HepG2 (cell line): ENCODE results near the gene WNT7B. TPM values are rescaled to one million over a fixed set of nuclear protein-coding genes. Genes with fewer than 3 reads are reported as not detected.

ENCODE experiments used
- ATAC-seq: fragments of 200-7000 bp; cut with Tn5 transposase; 3 replicates; pipeline ENCODE4 v1.9.1; 2020; ENCODE audit warnings: mild to moderate bottlenecking, moderate library complexity
- BruUV-seq: library from RNA; stranded (reverse); fragments of 400-500 nt; replicated peaks from 2 replicates; lab custom pipeline; 2021; lab: Mats Ljungman, UMichigan
- CTCF ChIA-PET: fragments of 300-600 bp; formaldehyde crosslinking; extraction: SDS; loops from one replicate; lab custom pipeline; 2021; ENCODE audit warnings: low total read pairs, inconsistent platforms, low intra/inter-chr PET ratio; lab: Yijun Ruan, JAX
- POLR2A ChIA-PET: fragments of 350-600 bp; sonication (Branson Sonifier 250); formaldehyde crosslinking; loops from one replicate; lab custom pipeline; 2020; ENCODE audit warnings: antibody characterized with exemption, inconsistent platforms; lab: Yijun Ruan, JAX
- DNase-seq: peaks from one replicate; pipeline ENCODE4 v3.0.0-alpha.2; 2015; ENCODE audit warnings: low spot score
- FAIRE-seq: peaks from 3 replicates; lab custom pipeline; 2011; peaks lifted over from hg19 to GRCh38; lab: Jason Lieb, UNC
- H2AFZ ChIP-seq: one replicate; pipeline ENCODE4 v1.6.1; 2011; ENCODE audit warnings: low read length, inconsistent platforms
- H3K27ac ChIP-seq: fragments of 300-600 bp; 3 replicates; pipeline ENCODE4 v1.8.0; 2011; ENCODE audit warnings: mixed run types, mild to moderate bottlenecking, mixed read lengths, low read length, inconsistent platforms; ENCODE audit not compliant: insufficient read depth; ENCODE audit errors: extremely low read length
- H3K27me3 ChIP-seq, 2 experiments: fragments of 200-600 bp in 1 of 2; 2 replicates in 1 of 2; 3 replicates in 1 of 2; pipeline versions ENCODE4 v1.6.0 to v1.8.0; 2011; ENCODE audit warnings: low read length in 2 of 2, mild to moderate bottlenecking in 2 of 2, moderate library complexity in 2 of 2, inconsistent platforms in 1 of 2; ENCODE audit not compliant: insufficient read depth in 2 of 2, control insufficient read depth in 1 of 2
- H3K36me3 ChIP-seq, 2 experiments: fragments of 200-600 bp in 1 of 2; replicated peaks in 1 of 2; 2 replicates in 1 of 2; 3 replicates in 1 of 2; pipeline versions ENCODE4 v1.5.1 to v1.8.0; 2011; ENCODE audit warnings: low read length in 2 of 2, inconsistent platforms in 1 of 2; ENCODE audit not compliant: insufficient read depth in 2 of 2, control insufficient read depth in 1 of 2
- H3K4me1 ChIP-seq: 2 replicates; pipeline ENCODE4 v1.5.1; 2012; ENCODE audit warnings: low read length, inconsistent platforms; ENCODE audit not compliant: insufficient read depth
- H3K4me2 ChIP-seq: 2 replicates; pipeline ENCODE4 v1.6.0; 2011; ENCODE audit warnings: low read depth, low read length, inconsistent platforms
- H3K4me3 ChIP-seq, 3 experiments: fragments of 200-600 bp in 1 of 3; sonication (generic), shearing (Covaris generic) in 1 of 3; replicated peaks in 1 of 3; 2 replicates each; pipeline ENCODE4 v1.5.1; 2011 to 2016; ENCODE audit warnings: low read length in 3 of 3, inconsistent platforms in 2 of 3, low read depth in 2 of 3, mild to moderate bottlenecking in 2 of 3, control low read depth in 1 of 3, mixed read lengths in 1 of 3; ENCODE audit not compliant: insufficient read depth in 1 of 3
- H3K79me2 ChIP-seq: one replicate; pipeline ENCODE4 v1.6.1; 2011; ENCODE audit warnings: low read length, inconsistent platforms; ENCODE audit not compliant: insufficient read depth
- H3K9ac ChIP-seq: 2 replicates; pipeline ENCODE4 v1.6.0; 2011; ENCODE audit warnings: mild to moderate bottlenecking, low read depth, low read length, inconsistent platforms; ENCODE audit not compliant: insufficient read depth
- H3K9me3 ChIP-seq: 2 replicates; pipeline ENCODE4 v1.5.1; 2012; ENCODE audit warnings: mild to moderate bottlenecking, low read length
- H4K20me1 ChIP-seq: 2 replicates; pipeline ENCODE4 v1.6.0; 2011; ENCODE audit warnings: inconsistent platforms, mild to moderate bottlenecking, low read length, moderate library complexity; ENCODE audit not compliant: insufficient read depth
- GPN1 ChIP-seq: sonication (generic); formaldehyde crosslinking; IDR thresholded peaks from 2 replicates; pipeline ENCODE4 v1.5.1; 2020; ENCODE audit warnings: missing genetic modification reagents, borderline replicate concordance
- PITX1 ChIP-seq: sonication (generic); formaldehyde crosslinking; IDR thresholded peaks from 2 replicates; pipeline ENCODE4 v1.5.1; 2020; ENCODE audit warnings: mild to moderate bottlenecking, missing genetic modification reagents
- SP1 ChIP-seq, 2 experiments: fragments of 450-650 bp in 1 of 2; sonication (generic) in 1 of 2; formaldehyde crosslinking in 1 of 2; IDR thresholded peaks; 2 replicates each; pipeline versions ENCODE4 v1.4.0 to v1.6.1; 2016 to 2020; ENCODE audit warnings: missing genetic modification reagents in 1 of 2
- YY1 ChIP-seq: IDR thresholded peaks from 2 replicates; pipeline ENCODE4 v1.6.1; 2011; ENCODE audit warnings: low read length, low read depth, moderate library complexity, mild to moderate bottlenecking; ENCODE audit not compliant: insufficient read depth, insufficient replicate concordance
- WGBS: methylation state at CpG from one replicate; pipeline ENCODE4 v1.1.6; 2017; ENCODE audit warnings: low lambda C conversion rate; 5-methylcytosine and 5-hydroxymethylcytosine counted together
- in situ Hi-C: cut with HindIII; loops from 2 replicates; pipeline ENCODE4 v1.10.0; 2017; ENCODE audit warnings: low pct_unique_long_range_greater_than_20kb; ENCODE audit not compliant: extremely low pct_ligation_motif_present
- intact Hi-C: fragments of 100-400 bp; cut with micrococcal nuclease; formaldehyde crosslinking; loops from one replicate; pipeline ENCODE4 v1.10.0; 2022; ENCODE audit not compliant: unreplicated experiment
- polyA plus RNA-seq, 8 experiments: library from polyadenylated mRNA; depleted of rRNA in 3 of 8; stranded (reverse) in 7 of 8; unstranded in 1 of 8; fragments of >200 nt; fragmentation: Illumina TruSeq in 4 of 8; extraction: Trizol in 4 of 8; gene quantifications; 2 replicates each; pipeline versions ENCODE4 v1.2.1 to v1.2.3, GENCODE V29; 2011 to 2016; ENCODE audit warnings: low read depth in 4 of 8, missing spikeins in 1 of 8, mixed read lengths in 1 of 8; ENCODE audit not compliant: insufficient read depth in 1 of 8
- total RNA-seq, 5 experiments: library from RNA; depleted of rRNA; stranded (reverse); fragments of >200 nt; fragmentation: Illumina TruSeq; extraction: Trizol; gene quantifications; 2 replicates each; pipeline ENCODE4 v1.2.3, GENCODE V29; 2016; ENCODE audit warnings: low read depth in 1 of 5

Gene WNT7B
- total and polyA plus RNA-seq, 2 of the 13 experiments (the other 11 are each of a cell fraction or from before 2014, with no cell fraction given), result 0.09 TPM; not detected in 1

GRCh38 chr22:46010207-46010867, 33.4 kb upstream of the WNT7B start:
- Histone ChIP-seq H3K4me2 (peak overlapping the region; percentile 62; the same call in 1 of the 2 replicates), H3K9me3 (peaks cover 6% of the 10 kb centered on the region), H3K27ac (no peak overlapping the region), H3K4me1 (peaks cover 50% of the 10 kb centered on the region), H3K9ac (peak overlapping the region; percentile 44; the same call in 1 of the 2 replicates), H3K79me2 (no peaks in the 10 kb centered on the region), H2AFZ (no peak overlapping the region), H3K36me3 (no peaks in the 10 kb centered on the region)
- CTCF ChIA-PET, result no interaction called here
- POLR2A ChIA-PET, result interaction anchor here (1.2 kb wide), 1 partner anchor 26 kb away, joined by 8 read pairs; no protein-coding TSS in a partner anchor
- TF ChIP-seq SP1 (IDR thresholded peaks at IDR 0.05), result no peak
- TF ChIP-seq SP1 (CRISPR knock-in tag; IDR thresholded peaks at IDR 0.05), result no peak
- no peak for TF ChIP-seq GPN1 (CRISPR knock-in tag)
- TF ChIP-seq, all 625 proteins: peak for 0
- H3K4me3 ChIP-seq, result no peak overlapping the region; a peak in 1 of 6 replicates
- WGBS, result 80% methylated on average over 6 of the region's 8 CpGs
- peaks cover 0 to 3% of the 10 kb centered on the region in 2 experiments; a peak in 1 of 5 replicates for H3K27me3 ChIP-seq
- no peak for DNase-seq
- BruUV-seq, result no TSS peak
- in situ Hi-C loops, result loop anchor here (5.0 to 10.0 kb wide), 2 partner anchors 97 to 304 kb away; no protein-coding TSS in a partner anchor
- no peak for ATAC-seq
- no peak for FAIRE-seq
- H4K20me1 ChIP-seq, result no peaks in the 10 kb centered on the region
- intact Hi-C loops, result no loop called here

- no peak for DNase-seq
- Histone ChIP-seq H3K27ac (no peak overlapping the region), H3K4me2 (no peak overlapping the region), H3K36me3 (no peaks in the 10 kb centered on the region), H3K27me3 (no peaks in the 10 kb centered on the region; a peak in 1 of 5 replicates), H3K4me3 (no peak overlapping the region), H2AFZ (no peak overlapping the region), H3K9ac (no peak overlapping the region), H3K9me3 (peaks cover 6% of the 10 kb centered on the region), H3K79me2 (no peaks in the 10 kb centered on the region), H4K20me1 (no peaks in the 10 kb centered on the region), H3K4me1 (peaks cover 47% of the 10 kb centered on the region)
- in situ Hi-C loops (loop anchor here (5.0 to 10.0 kb wide), 2 partner anchors 98 to 305 kb away; no protein-coding TSS in a partner anchor), intact Hi-C loops (no loop called here)
- TF ChIP-seq PITX1 (CRISPR knock-in tag) (no peak), YY1 (peak; percentile 60)
- 90% methylated on average over 2 of the region's 5 CpGs for WGBS
- BruUV-seq, result no TSS peak
- CTCF ChIA-PET, result no interaction called here
- no peak for ATAC-seq
- FAIRE-seq, result no peak
- POLR2A ChIA-PET, result no interaction called here
These were observed 32.8 kb upstream of the WNT7B start for GRCh38 chr22:46009730-46010129.
